ENCODE data around the gene LARP4B.

The LARP4B gene

DNA sequence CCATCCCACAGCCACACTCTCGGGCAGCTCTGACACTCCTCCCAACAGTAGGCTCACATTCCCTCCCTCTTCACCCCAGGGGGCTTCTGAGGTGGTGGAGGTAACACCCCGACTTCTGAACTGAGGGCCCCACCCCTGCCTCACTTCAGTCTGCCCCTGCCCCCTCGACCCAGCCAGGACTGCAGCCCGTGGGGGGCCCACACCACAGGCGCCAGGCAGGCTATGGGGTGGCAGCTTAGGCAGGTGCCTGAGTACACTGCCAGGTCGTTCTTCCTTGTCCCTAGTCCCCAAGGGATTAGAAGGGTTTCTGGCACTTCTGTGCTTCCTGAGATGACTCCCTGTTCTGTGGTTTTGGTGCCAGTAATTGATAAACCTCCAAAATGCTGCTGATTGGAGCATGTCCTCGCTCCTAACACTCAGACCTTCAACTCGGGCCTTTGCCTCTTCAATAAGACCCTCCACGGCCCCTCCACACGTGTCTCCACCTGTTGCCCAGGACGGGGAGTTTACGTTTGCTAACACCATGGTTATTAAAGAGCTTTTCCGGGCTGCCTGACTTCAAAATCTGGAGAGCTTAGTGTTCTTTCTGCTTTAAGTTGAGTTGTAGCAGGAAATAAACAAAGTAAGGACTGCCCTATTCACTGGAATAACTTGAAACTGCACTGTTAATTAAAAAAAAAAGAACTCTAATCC, 23.8 kb upstream of the LARP4B start (continued):
- TF ChIP-seq, protein P1, sequence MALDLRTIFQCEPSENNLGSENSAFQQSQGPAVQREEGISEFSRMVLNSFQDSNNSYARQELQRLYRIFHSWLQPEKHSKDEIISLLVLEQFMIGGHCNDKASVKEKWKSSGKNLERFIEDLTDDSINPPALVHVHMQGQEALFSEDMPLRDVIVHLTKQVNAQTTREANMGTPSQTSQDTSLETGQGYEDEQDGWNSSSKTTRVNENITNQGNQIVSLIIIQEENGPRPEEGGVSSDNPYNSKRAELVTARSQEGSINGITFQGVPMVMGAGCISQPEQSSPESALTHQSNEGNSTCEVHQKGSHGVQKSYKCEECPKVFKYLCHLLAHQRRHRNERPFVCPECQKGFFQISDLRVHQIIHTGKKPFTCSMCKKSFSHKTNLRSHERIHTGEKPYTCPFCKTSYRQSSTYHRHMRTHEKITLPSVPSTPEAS (tag by site-specific recombination; IDR thresholded peaks at IDR 0.05) = no peak
- TF ChIP-seq ZNF23 (tag by site-specific recombination; IDR thresholded peaks at IDR 0.05; ENCODE audit: borderline replicate concordance) (no peak), HOXC10 (CRISPR knock-in tag; IDR thresholded peaks at IDR 0.05) (no peak), ZNF654 (tag by site-specific recombination; IDR thresholded peaks at IDR 0.05; ENCODE audit: low read depth) (no peak)

DNA sequence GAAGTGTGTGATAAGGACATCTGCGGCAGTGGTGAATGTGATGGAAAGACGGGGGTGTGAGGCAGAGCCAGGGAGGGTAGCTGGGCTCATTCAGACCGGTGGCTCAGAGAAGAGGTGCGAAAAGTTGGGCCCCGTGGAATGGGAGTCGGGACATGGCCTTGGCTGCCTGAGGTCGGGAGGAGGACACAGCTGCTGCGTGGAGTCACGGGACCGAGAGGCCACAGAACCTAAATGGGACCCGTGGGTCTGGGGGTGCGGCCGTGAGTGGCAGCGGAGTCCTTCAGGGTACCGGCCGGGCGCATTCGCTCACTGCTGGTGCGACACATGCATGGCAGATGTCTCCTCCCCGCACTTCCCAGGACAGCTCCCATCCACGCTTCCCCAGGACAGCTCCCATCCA, 22.9 kb upstream of the LARP4B start:
- TF ChIP-seq HOXA7 (CRISPR knock-in tag; IDR thresholded peaks at IDR 0.05; ENCODE audit: borderline replicate concordance) = no peak
- no peak for TF ChIP-seq ZNF610 (tag by site-specific recombination; IDR thresholded peaks at IDR 0.05; ENCODE audit: borderline replicate concordance)
- no peak for TF ChIP-seq ZNF571 (tag by site-specific recombination; IDR thresholded peaks at IDR 0.05)
- no peak for TF ChIP-seq ZNF701 (tag by site-specific recombination; IDR thresholded peaks at IDR 0.05)
- no peak for TF ChIP-seq ZNF521 (tag by site-specific recombination; IDR thresholded peaks at IDR 0.05)
- no peak for TF ChIP-seq IKZF3 (tag by site-specific recombination; IDR thresholded peaks at IDR 0.05)
- no peak for TF ChIP-seq ZNF585B (tag by site-specific recombination; IDR thresholded peaks at IDR 0.05)
- TF ChIP-seq, protein P2, sequence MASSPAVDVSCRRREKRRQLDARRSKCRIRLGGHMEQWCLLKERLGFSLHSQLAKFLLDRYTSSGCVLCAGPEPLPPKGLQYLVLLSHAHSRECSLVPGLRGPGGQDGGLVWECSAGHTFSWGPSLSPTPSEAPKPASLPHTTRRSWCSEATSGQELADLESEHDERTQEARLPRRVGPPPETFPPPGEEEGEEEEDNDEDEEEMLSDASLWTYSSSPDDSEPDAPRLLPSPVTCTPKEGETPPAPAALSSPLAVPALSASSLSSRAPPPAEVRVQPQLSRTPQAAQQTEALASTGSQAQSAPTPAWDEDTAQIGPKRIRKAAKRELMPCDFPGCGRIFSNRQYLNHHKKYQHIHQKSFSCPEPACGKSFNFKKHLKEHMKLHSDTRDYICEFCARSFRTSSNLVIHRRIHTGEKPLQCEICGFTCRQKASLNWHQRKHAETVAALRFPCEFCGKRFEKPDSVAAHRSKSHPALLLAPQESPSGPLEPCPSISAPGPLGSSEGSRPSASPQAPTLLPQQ (tag by site-specific recombination; IDR thresholded peaks at IDR 0.05) = no peak
- no peak for TF ChIP-seq ZNF391 (tag by site-specific recombination; IDR thresholded peaks at IDR 0.05; ENCODE audit: borderline replicate concordance, low read depth)
- TF ChIP-seq, protein P3, sequence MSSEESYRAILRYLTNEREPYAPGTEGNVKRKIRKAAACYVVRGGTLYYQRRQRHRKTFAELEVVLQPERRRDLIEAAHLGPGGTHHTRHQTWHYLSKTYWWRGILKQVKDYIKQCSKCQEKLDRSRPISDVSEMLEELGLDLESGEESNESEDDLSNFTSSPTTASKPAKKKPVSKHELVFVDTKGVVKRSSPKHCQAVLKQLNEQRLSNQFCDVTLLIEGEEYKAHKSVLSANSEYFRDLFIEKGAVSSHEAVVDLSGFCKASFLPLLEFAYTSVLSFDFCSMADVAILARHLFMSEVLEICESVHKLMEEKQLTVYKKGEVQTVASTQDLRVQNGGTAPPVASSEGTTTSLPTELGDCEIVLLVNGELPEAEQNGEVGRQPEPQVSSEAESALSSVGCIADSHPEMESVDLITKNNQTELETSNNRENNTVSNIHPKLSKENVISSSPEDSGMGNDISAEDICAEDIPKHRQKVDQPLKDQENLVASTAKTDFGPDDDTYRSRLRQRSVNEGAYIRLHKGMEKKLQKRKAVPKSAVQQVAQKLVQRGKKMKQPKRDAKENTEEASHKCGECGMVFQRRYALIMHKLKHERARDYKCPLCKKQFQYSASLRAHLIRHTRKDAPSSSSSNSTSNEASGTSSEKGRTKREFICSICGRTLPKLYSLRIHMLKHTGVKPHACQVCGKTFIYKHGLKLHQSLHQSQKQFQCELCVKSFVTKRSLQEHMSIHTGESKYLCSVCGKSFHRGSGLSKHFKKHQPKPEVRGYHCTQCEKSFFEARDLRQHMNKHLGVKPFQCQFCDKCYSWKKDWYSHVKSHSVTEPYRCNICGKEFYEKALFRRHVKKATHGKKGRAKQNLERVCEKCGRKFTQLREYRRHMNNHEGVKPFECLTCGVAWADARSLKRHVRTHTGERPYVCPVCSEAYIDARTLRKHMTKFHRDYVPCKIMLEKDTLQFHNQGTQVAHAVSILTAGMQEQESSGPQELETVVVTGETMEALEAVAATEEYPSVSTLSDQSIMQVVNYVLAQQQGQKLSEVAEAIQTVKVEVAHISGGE (tag by site-specific recombination; conservative IDR thresholded peaks at IDR 0.05; ENCODE audit: low read depth) = no peak
- no peak for TF ChIP-seq ZNF76 (tag by site-specific recombination; IDR thresholded peaks at IDR 0.05; ENCODE audit: borderline replicate concordance, low read depth)
- no peak for TF ChIP-seq SALL2 (tag by site-specific recombination; IDR thresholded peaks at IDR 0.05; ENCODE audit: borderline replicate concordance)
- no peak for TF ChIP-seq ZNF791 (tag by site-specific recombination; IDR thresholded peaks at IDR 0.05)
- no peak for TF ChIP-seq YY2 (tag by site-specific recombination; IDR thresholded peaks at IDR 0.05)
- TF ChIP-seq ZNF670 (tag by site-specific recombination; IDR thresholded peaks at IDR 0.05; ENCODE audit: low read depth) = no peak
- no peak for TF ChIP-seq ZNF501 (tag by site-specific recombination; IDR thresholded peaks at IDR 0.05)
- TF ChIP-seq ZNF2 (tag by site-specific recombination; IDR thresholded peaks at IDR 0.05) = no peak
- no peaks in the 10 kb centered on the region for H3K9me3 ChIP-seq (ENCODE audit: control insufficient read depth, insufficient read depth, low read depth, low read length)
- ChIA-PET POLR2A (interaction anchor here (0.5 kb wide), 2 partner anchors 21 to 27 kb away, joined by 3 read pairs; no protein-coding TSS in a partner anchor), CTCF (interaction anchor here (0.6 to 0.7 kb wide), 2 partner anchors 440 to 449 kb away, joined by 3 read pairs; no protein-coding TSS in a partner anchor)
- no peaks in the 10 kb centered on the region for H3K4me1 ChIP-seq (ENCODE audit: control insufficient read depth, insufficient read depth, low read length)
- H3K4me3 ChIP-seq (ENCODE audit: low read depth, low read length) = no peak overlapping the region
- no peak overlapping the region for H3K27ac ChIP-seq (ENCODE audit: extremely low read depth, low read depth, low read length)
- H3K36me3 ChIP-seq (ENCODE audit: control insufficient read depth in 2 of 2, insufficient read depth in 1 of 2, low read length in 2 of 2) = no peaks in the 10 kb centered on the region
